Sigmoid colon (tissue), 7 donors: ENCODE measurements around the gene CD74. TPM values are rescaled to one million over a fixed set of nuclear protein-coding genes. Genes with fewer than 3 reads are reported as not detected.

Experiments used
- DNase-seq: peaks from one replicate; pipeline ENCODE4 v3.0.0-alpha.2; 2019
- H3K27ac ChIP-seq, 4 donors: fragments of 200-600 bp; sonication (generic); one replicate each; pipeline ENCODE4 v1.5.1; 2016 to 2019; ENCODE audit warnings: mild to moderate bottlenecking in 1 of 4
- H3K27me3 ChIP-seq, 3 donors: fragments of 200-600 bp; sonication (generic); one replicate each; pipeline ENCODE4 v1.5.1; 2019; ENCODE audit warnings: mild to moderate bottlenecking in 1 of 3
- H3K36me3 ChIP-seq, 4 donors: fragments of 200-600 bp; sonication (generic); one replicate each; pipeline ENCODE4 v1.5.1; 2016 to 2019
- H3K4me1 ChIP-seq, 4 donors: fragments of 200-600 bp; sonication (generic); one replicate each; pipeline ENCODE4 v1.5.1; 2017 to 2019
- H3K4me3 ChIP-seq, 4 donors: fragments of 200-600 bp; sonication (generic); one replicate each; pipeline ENCODE4 v1.5.1; 2017 to 2019; ENCODE audit warnings: mild to moderate bottlenecking in 2 of 4, moderate library complexity in 1 of 4
- H3K9me3 ChIP-seq, 4 donors: fragments of 200-600 bp in 3 of 4; sonication (generic) in 3 of 4; one replicate each; pipeline versions ENCODE4 v1.5.1 to v1.6.1; 2013 to 2019
- CTCF ChIP-seq, 4 experiments: fragments of 450-650 bp in 3 of 4; fragments of 200-600 bp in 1 of 4; IDR thresholded peaks; one replicate each; pipeline ENCODE4 v1.5.1; 2016 to 2019; ENCODE audit warnings: antibody characterized with exemption in 4 of 4, mild to moderate bottlenecking in 3 of 4, moderate library complexity in 2 of 4
- EP300 ChIP-seq, 4 donors: sonication (generic); formaldehyde crosslinking; IDR thresholded peaks; one replicate each; pipeline ENCODE4 v1.6.1; 2017; ENCODE audit warnings: antibody characterized with exemption in 4 of 4
- POLR2A ChIP-seq, 2 donors: fragments of 450-650 bp; IDR thresholded peaks; one replicate each; pipeline ENCODE4 v1.6.1; 2016; ENCODE audit warnings: antibody characterized with exemption in 2 of 2, mild to moderate bottlenecking in 2 of 2, moderate library complexity in 2 of 2
- POLR2AphosphoS5 ChIP-seq, 4 donors: sonication (generic); formaldehyde crosslinking; IDR thresholded peaks; one replicate each; pipeline ENCODE4 v1.6.1; 2017; ENCODE audit warnings: antibody characterized with exemption in 4 of 4
- WGBS, 2 donors: extraction: QIAGEN DNeasy Blood & Tissue Kit; methylation state at CpG; one replicate each; pipeline ENCODE4 v1.1.7; 2013; 5-methylcytosine and 5-hydroxymethylcytosine counted together
- intact Hi-C: fragments of 100-400 bp; cut with DNase I; formaldehyde crosslinking; loops from one replicate; pipeline ENCODE4 v1.15.1; 2023
- polyA plus RNA-seq, 3 donors: library from polyadenylated mRNA; stranded (reverse); fragments of 200-250 nt; gene quantifications; one replicate each; pipeline ENCODE4 v1.2.3, GENCODE V29; 2013
- total RNA-seq, 4 donors: library from RNA; depleted of rRNA; stranded (reverse); fragments of >200 nt; gene quantifications; one replicate each; pipeline ENCODE4 v1.1.0, GENCODE V29; 2016
- donor health status: healthy with polysubstance abuse.
- donor health status: Bipolar disorder and iron deficiency.
- donor health status: healthy.

The CD74 gene
- total and polyA plus RNA-seq, 7 donors = 176 to 2,186 (median 216) TPM

GRCh38 chr5:150397782-150398721 lies 14.7 kb downstream of the CD74 start:
- H3K36me3 ChIP-seq = peaks cover 0 to 98% (median 36%) of the 10 kb centered on the region in 4 donors

GRCh38 chr5:150397146-150397781 lies 15.4 kb downstream of the CD74 start:
- 94 to 95% methylated on average over 14 of the region's 14 CpGs for WGBS, 2 donors
- intact Hi-C loops = no loop called here
- TF ChIP-seq POLR2AphosphoS5 (IDR thresholded peaks at IDR 0.05) (no peak), POLR2A (IDR thresholded peaks at IDR 0.05) (no peak), EP300 (IDR thresholded peaks at IDR 0.05) (no peak), CTCF (IDR thresholded peaks at IDR 0.05) (no peak)

More at GRCh38 chr5:150397782-150398721, 14.7 kb downstream of the CD74 start:
- WGBS, 2 donors = 89 to 92% methylated on average over 13 of the region's 13 CpGs
- H3K27ac ChIP-seq = no peak overlapping the region
- no peak for TF ChIP-seq CTCF (IDR thresholded peaks at IDR 0.05)
- no peaks in the 10 kb centered on the region for H3K27me3 ChIP-seq
- no peaks in the 10 kb centered on the region for H3K9me3 ChIP-seq
- intact Hi-C loops = no loop called here
- H3K4me1 ChIP-seq = no peaks in the 10 kb centered on the region
- no peak overlapping the region for H3K4me3 ChIP-seq
- no peak for DNase-seq

GRCh38 chr5:150396267-150396666 lies 16.4 kb downstream of the CD74 start:
- no peaks in the 10 kb centered on the region for H3K27me3 ChIP-seq
- no peaks in the 10 kb centered on the region for H3K9me3 ChIP-seq
- no peak overlapping the region for H3K27ac ChIP-seq
- intact Hi-C loops = no loop called here
- TF ChIP-seq POLR2A (IDR thresholded peaks at IDR 0.05) (no peak), EP300 (IDR thresholded peaks at IDR 0.05) (no peak), POLR2AphosphoS5 (IDR thresholded peaks at IDR 0.05) (no peak), CTCF (IDR thresholded peaks at IDR 0.05) (no peak)
- no peak overlapping the region for H3K4me3 ChIP-seq
- WGBS, 2 donors = 93 to 96% methylated on average over 7 of the region's 7 CpGs
- no peaks in the 10 kb centered on the region for H3K4me1 ChIP-seq
- no peak for DNase-seq
- H3K36me3 ChIP-seq = peaks cover 10 to 100% (median 47%) of the 10 kb centered on the region in 4 donors

More at GRCh38 chr5:150397146-150397781, 15.4 kb downstream of the CD74 start:
- Histone ChIP-seq H3K27ac (no peak overlapping the region), H3K36me3 (peaks cover 5 to 98% (median 41%) of the 10 kb centered on the region in 4 donors), H3K4me1 (no peaks in the 10 kb centered on the region), H3K27me3 (no peaks in the 10 kb centered on the region), H3K4me3 (no peak overlapping the region), H3K9me3 (no peaks in the 10 kb centered on the region)
- no peak for DNase-seq

GRCh38 chr5:150395688-150395975 lies 17.1 kb downstream of the CD74 start:
- Histone ChIP-seq H3K9me3 (no peaks in the 10 kb centered on the region), H3K27ac (no peak overlapping the region), H3K4me1 (no peaks in the 10 kb centered on the region), H3K36me3 (peaks cover 10 to 100% (median 47%) of the 10 kb centered on the region in 4 donors), H3K27me3 (no peaks in the 10 kb centered on the region), H3K4me3 (no peak overlapping the region)
- intact Hi-C loops = no loop called here
- DNase-seq = no peak
- 88 to 94% methylated on average over 2 of the region's 2 CpGs for WGBS, 2 donors
- TF ChIP-seq CTCF (IDR thresholded peaks at IDR 0.05) (no peak), POLR2A (IDR thresholded peaks at IDR 0.05) (no peak), EP300 (IDR thresholded peaks at IDR 0.05) (no peak), POLR2AphosphoS5 (IDR thresholded peaks at IDR 0.05) (no peak)
